GM21717 (cell line): ENCODE data around the gene TMC1.

Experiments
- ATAC-seq: cut with Tn5 transposase; IDR thresholded peaks from one replicate; pipeline ENCODE4 v1.9.1; 2021; ENCODE audit warnings: mild to moderate bottlenecking, moderate library complexity; ENCODE audit not compliant: unreplicated experiment

TMC1 gene

DNA sequence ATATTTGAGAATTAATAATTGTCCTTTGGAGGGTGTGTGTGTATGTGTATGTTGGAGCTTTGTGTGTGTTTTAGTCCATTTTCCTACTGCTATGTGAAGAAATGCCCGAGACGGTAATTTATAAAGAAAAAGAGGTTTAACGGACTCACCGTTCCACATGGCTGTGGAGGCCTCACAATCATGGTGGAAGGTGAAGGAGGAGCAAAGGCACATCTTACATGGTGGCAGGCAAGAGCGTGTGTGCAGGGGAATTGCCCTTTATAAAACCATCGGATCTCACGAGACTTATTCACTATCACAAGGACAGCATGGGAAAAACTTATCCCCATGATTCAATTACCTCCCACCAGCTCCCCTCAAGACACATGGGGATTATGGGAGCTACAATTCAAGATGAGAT lies 44.1 kb downstream of the TMC1 start:
- no peak for ATAC-seq

DNA sequence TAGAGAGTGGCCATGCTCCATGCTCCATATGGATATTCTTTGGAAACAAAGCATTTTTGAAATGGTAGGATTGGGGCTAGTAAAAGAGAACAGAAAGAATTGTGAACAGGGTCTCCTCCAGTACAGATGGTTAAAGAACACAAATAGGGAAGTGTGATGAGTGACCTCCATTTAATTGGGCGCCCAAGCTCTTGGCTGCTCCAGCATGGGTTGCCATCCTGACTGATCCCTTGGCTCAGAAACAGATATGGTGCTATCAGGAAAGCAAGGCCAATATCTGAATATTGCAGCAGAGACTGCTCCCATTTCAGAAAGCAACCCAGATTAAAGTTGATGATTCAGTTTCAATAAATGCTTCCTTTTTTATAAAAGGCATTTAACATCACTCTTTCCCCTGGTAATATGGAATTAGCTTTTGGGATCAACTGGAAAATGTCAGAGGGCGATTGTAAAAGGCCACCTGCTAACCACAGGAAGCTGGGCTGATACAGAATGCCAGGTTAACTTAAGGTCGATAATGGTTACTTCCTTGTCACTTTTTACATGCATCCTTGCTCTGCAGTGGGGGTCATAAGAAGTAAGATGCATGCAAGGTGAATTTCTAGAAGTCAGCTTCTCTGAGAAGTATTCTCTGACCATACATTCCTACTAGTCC lies 52.9 kb downstream of the TMC1 start:
- no peak for ATAC-seq

DNA sequence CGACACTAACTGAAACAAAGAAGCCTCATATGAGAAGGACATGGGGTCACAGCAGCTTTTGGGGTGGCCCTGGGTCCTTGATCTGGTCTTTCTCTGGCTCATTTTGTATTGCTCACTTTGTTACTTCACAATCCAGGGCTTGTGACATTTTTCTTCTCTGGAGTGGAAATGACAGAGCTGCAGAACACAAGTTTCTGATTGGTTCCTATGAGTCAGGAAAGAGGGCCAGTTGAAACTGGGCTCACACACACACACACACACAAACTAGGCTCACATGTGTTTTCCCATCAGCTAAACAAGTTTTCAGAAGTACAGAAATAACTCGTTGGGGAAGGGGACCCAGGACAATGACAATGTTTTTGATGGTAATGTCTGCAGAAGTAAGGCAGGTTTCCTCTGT lies 54.3 kb downstream of the TMC1 start:
- ATAC-seq, result no peak

DNA sequence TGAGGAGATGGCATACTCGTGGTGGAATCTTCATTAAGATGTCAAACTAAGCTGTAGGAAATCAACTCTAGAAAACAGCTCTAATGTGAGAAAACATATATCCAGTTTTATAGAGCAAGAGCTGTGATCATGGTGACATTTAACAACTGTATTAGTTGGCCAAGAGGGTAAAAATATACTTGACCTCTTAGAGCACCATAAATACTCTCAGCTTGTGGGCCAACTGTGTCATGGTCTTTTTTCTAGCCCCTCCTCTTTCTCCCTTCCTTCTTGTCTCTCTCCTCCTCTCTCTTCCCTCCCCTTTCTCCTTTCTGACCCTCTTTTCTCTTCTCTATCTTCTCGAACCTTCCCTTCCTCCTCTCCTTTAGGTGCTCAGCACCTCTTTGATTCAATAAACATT lies 54.7 kb downstream of the TMC1 start:
- no peak for ATAC-seq

DNA sequence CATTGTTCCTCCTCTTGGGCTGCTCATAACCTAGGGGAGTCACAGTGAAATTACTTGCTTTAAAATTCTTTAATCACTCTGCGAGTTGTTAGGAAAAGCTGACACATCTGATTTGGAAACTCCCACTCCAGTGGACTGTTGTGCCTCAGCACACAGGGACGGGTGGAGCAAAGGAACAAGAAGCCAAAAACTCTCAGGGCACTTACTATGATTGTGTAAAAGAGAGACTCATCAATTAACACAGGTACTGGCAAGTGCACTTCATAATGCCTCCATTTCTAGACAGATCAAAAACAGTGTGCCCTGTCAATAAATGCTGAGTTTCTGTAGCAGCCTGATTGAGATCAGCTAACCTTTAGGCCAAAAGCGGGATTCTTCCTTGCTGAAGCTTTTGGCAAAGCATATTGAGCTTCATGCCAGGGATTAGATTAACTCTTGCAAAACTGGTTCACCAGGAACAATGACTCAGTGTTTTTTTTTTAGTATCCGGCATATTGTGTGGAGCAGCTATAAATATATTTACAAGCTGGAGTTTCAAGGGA lies 55.9 kb downstream of the TMC1 start:
- ATAC-seq, result no peak

DNA sequence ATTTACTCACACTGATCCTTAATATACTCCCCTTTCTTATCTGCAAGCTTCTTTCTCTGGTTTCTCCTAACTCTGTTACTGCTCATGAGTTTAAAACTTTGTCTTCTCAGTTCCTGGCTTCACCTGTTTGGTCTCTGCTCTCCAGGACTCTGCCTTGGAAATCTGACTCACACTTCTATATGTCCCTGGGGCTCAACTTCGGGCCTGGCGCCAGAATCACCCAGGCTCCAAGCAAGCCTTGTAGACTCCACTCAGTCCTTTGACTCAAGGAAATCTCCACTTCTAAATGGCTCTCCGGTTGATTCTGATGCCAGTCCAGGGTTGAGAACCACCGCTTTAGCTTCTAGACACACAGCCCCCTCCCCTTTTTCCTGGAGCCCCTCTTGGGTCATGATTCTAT lies 57.8 kb downstream of the TMC1 start:
- no peak for ATAC-seq

DNA sequence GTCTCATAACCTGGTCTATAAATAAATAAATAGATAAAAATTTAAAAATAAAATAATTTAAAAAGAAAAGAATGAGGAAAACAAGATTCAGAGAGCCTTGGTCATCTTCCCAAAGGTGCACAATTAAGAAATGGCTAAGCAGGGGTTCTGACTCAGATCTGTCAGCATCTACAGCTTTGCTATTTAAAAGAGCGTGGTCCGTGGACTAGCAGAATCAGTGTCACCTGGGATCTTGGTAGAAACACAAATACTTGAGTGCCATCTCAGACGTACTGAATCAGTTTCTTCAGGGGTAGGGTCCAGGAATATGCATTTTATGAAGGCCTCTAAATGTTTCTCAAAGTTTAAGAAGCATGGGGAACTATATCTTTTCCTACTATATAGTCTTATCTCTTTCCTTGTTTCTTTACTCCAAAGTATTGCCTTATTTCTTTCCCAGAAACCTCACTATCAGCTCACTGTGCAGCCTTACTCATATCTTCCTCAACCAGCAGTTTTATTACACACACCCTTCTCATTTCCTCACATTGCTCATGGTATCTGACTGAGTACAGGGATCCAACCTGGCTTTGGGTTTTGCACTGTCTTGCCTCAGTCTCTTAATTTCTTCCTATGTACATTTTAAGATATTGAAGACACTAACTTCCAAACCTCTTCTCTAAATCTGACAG lies 58.6 kb downstream of the TMC1 start:
- ATAC-seq, result no peak

DNA sequence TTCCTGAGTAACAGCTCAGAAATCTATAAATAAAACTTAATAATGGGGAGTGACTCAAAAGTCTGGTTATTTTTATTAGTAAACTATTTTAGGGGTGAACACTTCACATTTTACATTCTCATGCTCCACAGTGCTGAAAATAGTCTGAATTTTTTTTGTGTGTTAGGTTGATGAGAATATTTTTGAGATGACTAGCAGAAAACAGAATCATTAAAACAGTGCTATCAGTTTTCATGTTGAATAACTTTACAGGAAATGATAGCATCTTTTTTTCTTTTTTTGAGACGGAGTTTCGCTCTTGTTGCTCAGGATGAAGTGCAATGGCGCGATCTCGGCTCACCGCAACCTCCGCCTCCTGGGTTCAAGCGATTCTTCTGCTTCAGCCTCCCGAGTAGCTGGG lies 60.3 kb downstream of the TMC1 start:
- no peak for ATAC-seq

DNA sequence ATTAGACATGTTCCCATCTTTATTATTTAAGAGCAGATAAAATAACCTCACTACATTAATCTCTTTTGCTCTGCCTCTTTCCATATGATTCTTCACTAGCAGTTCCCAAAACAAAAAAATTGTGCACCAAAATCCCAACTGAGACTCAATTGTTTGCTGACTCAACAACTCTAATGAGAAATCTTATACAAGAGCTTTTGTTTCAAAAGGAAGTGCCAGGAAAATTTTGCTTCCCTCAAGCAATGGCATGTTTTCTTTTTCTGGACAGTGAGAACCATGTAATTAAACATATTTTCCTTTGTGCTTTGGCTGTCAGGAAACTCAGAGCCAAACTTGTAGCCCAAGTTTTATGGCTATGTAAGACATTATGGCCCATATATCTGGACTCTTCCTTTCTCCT lies 62.0 kb downstream of the TMC1 start:
- ATAC-seq, result no peak

DNA sequence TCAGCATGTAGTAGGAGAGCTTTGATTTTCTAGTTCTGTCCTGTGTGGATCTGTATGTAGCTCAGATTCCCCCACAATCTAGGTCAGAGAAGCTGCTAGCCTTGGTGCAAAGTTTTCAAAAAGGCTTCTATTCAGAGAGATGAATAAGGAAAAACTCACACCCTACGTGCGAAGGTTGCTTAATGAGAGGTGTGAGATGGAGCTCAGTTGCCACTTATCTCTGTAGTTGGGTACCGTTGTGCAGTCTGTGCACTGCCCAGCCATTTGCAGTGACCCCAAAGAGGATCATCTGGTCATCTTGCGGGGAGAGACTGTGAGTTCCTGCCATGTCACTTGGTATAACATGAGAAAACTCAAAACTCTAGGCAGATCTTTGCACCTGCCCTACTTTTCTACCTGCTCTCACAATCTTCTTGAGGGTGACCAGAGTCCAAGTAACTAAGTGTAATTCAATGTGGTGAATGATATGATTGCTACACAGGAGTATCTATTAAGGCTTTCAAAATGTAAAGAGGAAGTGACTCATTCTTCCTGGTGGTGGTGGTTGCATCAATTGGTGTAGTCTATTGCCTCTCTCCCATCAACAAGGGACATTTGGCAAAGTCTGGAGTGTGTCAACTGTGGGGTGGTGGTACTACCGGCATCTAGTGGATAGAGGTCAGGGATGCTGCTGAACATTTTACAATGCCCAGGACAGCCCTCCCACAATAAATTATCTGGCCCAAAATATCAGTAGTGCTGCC lies 65.2 kb downstream of the TMC1 start:
- no peak for ATAC-seq

DNA sequence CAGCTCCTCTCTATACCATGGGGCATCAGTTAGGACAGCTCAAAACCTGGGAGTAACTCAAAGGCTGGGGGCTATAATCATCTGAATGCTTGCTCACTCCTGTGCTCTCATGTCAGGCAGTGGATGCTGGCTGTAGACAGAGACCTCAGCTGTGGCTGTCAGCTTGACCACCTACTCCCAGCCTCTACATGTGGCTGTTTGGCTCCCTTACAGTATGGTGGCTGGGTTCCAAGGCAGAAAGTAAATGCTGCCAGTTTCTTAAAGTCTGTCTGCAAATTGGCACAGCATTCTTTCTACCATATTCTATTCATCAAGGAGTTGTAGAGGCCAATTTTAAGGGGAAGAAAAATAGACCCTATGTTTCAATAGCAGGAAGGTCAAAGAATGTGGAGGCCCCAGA lies 66.9 kb downstream of the TMC1 start:
- ATAC-seq, result no peak

DNA sequence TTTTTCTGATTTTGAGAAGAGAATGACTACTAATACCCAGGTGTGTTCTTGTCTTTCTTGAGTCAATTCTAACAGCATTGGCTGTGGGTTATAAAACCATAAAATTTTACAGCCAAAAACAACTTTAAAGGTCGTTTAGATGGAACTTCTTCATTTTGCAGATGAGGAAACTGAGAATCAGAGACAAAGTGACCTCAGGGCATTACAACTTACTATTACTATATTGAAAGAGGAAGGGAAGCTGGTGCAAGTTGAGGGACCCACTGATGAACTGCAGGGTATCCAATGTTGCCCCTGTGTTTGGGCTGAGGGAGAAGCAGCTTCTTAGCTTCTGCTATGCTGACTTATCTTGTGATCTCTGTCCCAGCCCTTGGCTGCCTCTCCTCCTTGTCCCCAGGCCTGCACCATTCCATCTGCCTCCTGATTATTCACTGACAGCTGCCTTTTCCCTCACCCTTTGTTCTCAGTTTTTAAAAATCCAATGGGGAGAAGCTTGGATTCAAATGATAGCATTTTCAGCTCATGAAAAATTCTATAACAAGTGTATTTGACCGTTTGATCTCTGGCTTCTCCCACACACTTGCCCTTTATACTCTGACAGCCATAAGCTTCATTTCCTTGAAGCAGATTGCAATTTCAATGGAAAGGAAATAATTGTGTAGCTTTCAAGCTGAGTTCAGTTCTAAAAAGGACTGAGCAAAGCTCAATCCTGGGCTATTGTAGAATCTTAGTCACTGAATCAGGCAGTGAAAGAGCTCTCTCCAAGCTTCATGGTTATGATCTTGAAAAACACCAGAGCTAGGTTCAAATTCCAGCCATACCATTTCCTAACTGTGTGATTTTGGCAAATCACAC lies 68.5 kb downstream of the TMC1 start:
- no peak for ATAC-seq

DNA sequence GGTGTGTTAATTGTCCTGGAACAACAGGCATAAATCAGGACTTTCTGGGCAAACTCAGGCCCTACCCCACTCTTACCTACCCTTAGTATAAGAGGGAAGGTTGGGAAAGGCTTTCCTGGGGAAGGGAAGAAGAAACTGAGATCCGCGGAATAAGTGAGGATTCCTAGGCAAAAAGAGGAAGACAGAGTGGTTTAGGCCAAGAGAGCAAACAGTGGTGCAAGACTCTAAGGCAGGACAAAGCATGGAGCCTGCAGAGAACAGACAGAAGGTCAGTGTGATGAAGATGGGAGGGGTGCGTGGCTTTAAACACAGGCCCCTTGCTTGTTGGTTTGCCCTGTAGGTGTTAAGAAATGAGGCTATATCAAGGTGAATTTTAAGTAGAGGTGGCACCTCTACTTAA lies 69.4 kb downstream of the TMC1 start:
- no peak for ATAC-seq

DNA sequence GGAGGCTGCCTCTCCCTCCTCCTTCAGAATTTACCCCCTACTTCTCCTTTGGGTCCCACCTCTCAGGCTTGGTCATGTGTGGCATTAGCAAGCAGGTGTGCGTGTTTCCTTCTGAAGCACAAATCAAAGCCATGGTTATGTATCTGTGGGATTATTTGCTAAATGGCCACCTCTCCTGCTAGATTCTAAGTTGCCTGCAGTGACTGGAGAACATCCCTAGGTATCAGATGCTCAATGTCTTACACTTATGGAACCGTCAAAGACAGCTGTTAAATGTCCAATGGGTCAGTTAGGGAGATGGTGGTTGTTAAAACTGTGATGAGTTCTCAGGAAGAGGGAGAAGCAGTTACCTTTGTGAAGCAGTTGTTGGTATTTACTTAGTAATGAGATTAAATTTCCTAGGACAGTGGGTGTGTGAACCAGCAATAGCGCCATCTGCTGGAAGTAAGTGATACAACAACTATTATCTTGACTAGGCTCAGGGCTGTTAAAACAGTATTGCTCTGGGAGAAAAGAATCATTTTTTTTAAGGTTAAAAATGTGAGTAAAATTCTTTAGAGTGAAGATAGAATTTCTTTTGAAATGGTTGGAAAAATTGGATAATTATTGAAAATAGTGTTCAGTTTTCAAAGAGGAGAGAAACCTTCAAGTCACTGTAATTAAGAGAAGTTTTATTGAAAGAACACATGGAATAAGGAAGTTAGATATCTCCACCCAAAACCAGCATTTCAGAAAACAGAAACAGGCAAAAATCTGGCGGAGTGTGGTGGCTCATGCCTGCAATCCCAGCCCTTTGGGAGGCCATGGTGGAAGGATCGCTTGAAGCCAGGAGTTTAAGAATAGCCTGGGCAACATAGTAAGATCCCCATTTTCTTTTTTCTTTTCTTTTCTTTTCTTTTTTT lies 71.3 kb downstream of the TMC1 start:
- peak; percentile 79 for ATAC-seq

DNA sequence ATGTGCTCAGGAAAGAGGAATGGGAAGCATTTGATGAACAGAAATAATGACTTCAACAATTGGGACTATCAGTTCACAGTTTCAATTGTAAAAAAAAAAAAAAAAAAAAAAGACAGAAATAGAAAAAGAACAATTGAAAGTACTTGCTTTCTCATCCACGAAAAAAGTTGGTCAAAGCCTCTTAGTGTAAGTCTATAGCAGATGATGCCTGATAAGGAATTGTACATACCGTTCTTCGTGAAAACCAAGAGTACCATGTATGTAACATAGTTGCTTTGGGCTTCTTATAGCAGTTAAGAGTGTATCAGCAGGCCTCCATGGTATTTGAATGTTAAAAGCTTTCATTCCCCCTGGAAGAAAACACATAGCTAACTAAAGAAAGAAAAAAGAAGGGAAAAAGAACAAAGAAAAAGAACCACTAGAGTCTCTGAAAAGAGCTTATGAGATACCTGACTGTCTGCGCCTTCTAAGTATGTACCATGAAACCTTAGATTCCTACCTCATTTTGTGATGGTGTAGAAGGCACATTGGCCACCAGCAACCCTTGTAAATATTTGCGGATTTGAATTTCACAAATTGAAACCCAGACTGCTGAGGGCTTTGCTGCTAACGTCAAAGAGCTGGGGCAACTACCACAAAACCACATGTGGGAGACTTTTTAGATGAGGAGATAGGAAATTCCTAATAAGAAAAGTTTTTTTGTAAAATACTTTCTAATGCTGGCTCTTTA lies 75.2 kb downstream of the TMC1 start:
- ATAC-seq, result no peak

DNA sequence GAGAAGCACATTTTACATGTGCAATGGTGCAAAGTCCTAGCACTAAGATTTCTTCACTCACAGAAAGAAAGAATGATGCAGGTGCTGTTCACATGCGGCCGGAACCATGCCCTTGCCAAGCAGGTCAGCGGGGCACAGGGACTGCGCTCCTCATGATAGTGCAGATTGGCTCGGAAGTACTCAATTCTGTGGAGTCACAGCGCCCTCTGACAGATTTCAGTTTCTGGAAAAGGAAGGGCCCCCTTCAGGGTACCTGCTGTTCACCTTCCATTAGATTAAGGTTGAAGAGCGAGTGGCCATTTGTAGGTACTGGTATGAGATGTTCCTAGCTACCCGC lies 75.7 kb downstream of the TMC1 start:
- ATAC-seq, result no peak

DNA sequence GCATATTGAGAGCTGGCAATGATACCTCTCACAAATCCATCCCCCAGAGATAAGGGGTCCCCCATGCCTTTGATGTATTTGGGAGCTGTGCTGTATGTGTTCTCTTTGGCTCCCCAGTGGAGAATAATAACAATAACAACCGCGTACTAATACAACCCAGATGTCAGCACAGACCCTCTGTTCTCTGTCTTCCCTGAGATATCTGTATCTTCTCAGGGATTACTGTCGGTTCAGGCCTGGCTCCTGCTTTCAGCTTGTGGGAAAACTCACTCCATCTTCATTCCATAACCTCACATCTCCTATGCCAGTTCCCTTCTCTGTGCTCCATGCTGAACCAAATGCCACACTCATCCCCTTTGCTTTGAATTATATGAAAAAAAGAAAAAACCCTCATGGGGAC lies 76.2 kb downstream of the TMC1 start:
- ATAC-seq, result no peak

DNA sequence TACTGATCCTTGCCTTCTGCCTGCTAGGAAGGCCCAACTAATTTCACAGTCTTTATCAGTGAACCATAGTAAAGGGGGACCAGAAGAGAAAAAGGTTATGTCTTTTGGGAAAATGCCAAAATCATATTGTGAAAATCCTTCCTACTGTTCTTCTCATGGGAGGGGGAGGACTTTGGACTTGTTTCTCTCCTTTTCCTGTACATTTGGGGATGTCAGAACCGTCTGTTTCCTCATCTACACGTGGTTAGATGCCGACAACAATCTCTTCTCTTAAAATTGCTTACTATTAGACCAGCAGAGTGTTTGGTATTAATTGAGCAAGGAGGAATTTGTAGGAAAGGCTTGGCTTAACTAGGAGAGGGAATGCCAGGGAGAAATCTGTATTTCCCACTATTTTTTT lies 77.2 kb downstream of the TMC1 start:
- ATAC-seq, result no peak

DNA sequence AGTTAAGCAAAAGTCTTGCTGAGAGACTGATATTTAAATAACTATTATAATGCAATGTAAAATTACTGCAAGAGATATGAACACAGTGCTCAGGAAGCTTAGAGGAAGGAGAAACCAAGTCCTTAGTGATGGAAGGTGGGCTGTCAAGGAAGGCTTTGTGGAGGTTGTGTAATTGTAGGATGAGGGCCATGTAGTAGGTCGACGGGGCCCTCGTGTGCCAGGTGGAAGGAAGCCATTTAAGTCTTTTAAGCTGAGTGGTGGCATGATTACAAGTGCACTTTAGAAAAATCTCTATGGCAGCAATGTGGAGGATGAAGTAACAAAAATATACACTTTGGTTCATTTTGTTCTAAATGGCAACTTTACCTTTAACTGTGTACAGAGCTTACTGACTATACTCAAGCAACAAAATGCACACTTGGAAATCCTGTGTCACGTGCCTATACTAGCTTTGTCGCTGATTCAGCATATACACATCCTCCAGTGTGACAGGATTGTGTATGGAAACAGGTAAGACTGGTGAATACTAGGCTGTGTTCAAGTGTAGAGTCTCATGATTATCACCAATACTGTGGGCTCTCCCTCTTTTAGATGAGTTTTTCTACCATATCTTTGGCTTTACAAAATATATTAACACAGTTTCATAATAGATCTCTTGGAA lies 78.6 kb downstream of the TMC1 start:
- no peak for ATAC-seq
